HL-60 (cell line): ENCODE data around the gene ZNRF2.
"Not testable (repeated sequence)": the region's sequence is repeated elsewhere in the genome, so short reads cannot be mapped to it uniquely, and the experiment has no call there.

Source experiments
- DNase-seq, 2 experiments: peaks; one replicate each; pipeline ENCODE4 v3.0.0-alpha.2; 2010 to 2020; ENCODE audit warnings: low read depth in 1 of 2, low spot score in 1 of 2
- H3K27ac ChIP-seq: fragments of 250-450 bp; sonication (Bioruptor Pico); replicated peaks from 2 replicates; pipeline ENCODE4 v1.5.1; 2020; ENCODE audit warnings: mild to moderate bottlenecking, moderate library complexity
- H3K27me3 ChIP-seq: fragments of 250-450 bp; sonication (Bioruptor Pico); 2 replicates; pipeline ENCODE4 v1.5.1; 2021; ENCODE audit warnings: mild to moderate bottlenecking, moderate library complexity; ENCODE audit not compliant: insufficient read depth, poor library complexity, severe bottlenecking
- H3K4me3 ChIP-seq: replicated peaks from 2 replicates; pipeline ENCODE4 v1.5.1; 2011; ENCODE audit warnings: mild to moderate bottlenecking, control low read depth, low read length; ENCODE audit not compliant: insufficient read depth
- CTCF ChIP-seq: IDR thresholded peaks from one replicate; pipeline ENCODE4 v1.5.1; 2011; ENCODE audit warnings: low read length, control low read depth, inconsistent platforms; ENCODE audit not compliant: insufficient read depth
- GABPA ChIP-seq: IDR thresholded peaks from 2 replicates; pipeline ENCODE4 v1.6.1; 2012; ENCODE audit warnings: low read depth
- POLR2AphosphoS5 ChIP-seq: IDR thresholded peaks from 2 replicates; pipeline ENCODE4 v1.6.1; 2012; ENCODE audit warnings: low read depth
- REST ChIP-seq: IDR thresholded peaks from 2 replicates; pipeline ENCODE4 v1.6.1; 2012; ENCODE audit warnings: low read depth; ENCODE audit not compliant: insufficient replicate concordance
- SPI1 ChIP-seq: IDR thresholded peaks from 2 replicates; pipeline ENCODE4 v1.6.1; 2012; ENCODE audit warnings: low read depth, mild to moderate bottlenecking, borderline replicate concordance

Gene ZNRF2

DNA sequence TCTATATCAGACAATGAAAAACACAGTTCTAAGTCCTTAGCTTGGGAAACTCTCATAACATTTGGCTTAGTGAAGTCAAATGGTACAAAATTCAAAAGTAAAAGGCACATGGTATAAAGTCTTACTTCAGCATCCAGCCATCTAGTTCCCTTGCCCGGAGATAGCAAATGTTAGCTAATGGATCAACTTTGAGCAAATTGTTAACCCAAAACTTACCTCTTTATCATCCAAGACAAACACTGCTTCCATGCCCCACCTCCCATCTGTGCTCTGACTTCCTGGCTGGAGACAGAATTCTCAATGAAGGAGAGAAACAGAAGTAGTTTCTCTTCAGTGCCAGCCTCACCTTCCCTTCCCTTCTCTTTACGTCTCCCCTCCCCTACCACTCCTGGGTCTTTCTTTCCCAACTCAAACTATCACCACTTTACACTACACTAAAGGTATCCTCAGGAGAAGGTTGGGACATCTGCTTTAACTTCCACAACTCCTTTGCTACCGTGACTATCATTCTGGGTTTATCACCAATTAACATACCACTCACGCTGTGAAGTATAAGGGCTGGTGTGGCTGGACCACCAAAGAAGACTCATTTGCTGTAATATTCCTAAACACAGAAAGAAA, 21.2 kb upstream of the ZNRF2 start:
- H3K27me3 ChIP-seq = no peaks in the 10 kb centered on the region
- DNase-seq = no peak

GRCh38 chr7:30264052-30264451, 20.3 kb upstream of the ZNRF2 start:
- Histone ChIP-seq H3K4me3 (no peak overlapping the region), H3K27me3 (no peaks in the 10 kb centered on the region), H3K27ac (no peak overlapping the region)
- TF ChIP-seq GABPA = no peak
- TF ChIP-seq REST = no peak
- no peak for TF ChIP-seq POLR2AphosphoS5
- TF ChIP-seq CTCF = no peak
- TF ChIP-seq SPI1 = no peak
- DNase-seq = no peak

More for the DNA sequence above, 21.2 kb upstream of the ZNRF2 start:
- H3K4me3 ChIP-seq = no peak overlapping the region
- H3K27ac ChIP-seq = no peak overlapping the region
- TF ChIP-seq REST (no peak), CTCF (no peak), POLR2AphosphoS5 (no peak), GABPA (no peak), SPI1 (no peak)

DNA sequence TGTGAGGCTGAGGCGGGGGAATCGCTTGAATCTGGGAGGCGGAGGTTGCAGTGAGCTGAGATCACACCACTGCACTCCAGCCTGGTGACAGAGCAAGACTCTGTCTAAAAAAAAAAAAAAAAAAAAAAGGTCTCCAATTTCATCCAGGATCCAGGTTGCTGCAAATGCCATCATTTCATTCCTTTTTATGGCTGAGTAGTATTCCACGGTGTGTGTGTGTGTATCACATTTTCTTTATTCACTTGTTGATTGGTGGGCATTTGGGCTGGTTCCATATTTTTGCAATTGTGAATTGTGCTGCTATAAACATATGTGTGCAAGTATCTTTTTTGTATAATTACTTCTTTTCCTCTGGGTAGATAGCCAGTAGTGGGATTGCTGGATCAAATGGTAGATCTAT, 19.2 kb upstream of the ZNRF2 start:
- DNase-seq, H3K27me3 ChIP-seq, H3K4me3 ChIP-seq, H3K27ac ChIP-seq: not testable (repeated sequence)

GRCh38 chr7:30266686-30267085, 17.7 kb upstream of the ZNRF2 start:
- H3K4me3 ChIP-seq = no peak overlapping the region
- DNase-seq = no peak
- no peak overlapping the region for H3K27ac ChIP-seq
- TF ChIP-seq GABPA (no peak), SPI1 (no peak), POLR2AphosphoS5 (no peak), CTCF (no peak), REST (no peak)
- no peaks in the 10 kb centered on the region for H3K27me3 ChIP-seq
